Tibial nerve (tissue), 4 donors: Measurements from ENCODE around the gene CDCP1. TPM values are rescaled to one million over a fixed set of nuclear protein-coding genes. Genes with fewer than 3 reads are reported as not detected.
A peak's percentile ranks its signal among the peaks of the same experiment; 100 is the strongest.

ENCODE experiments used
- DNase-seq, 2 donors: peaks; one replicate each; pipeline ENCODE4 v3.0.0-alpha.2; 2019; ENCODE audit warnings: low spot score in 2 of 2
- H3K27ac ChIP-seq, 4 donors: fragments of 200-600 bp; sonication (generic) in 3 of 4; one replicate each; pipeline ENCODE4 v1.5.1; 2017 to 2019; ENCODE audit warnings: mild to moderate bottlenecking in 1 of 4
- H3K27me3 ChIP-seq, 2 donors: fragments of 200-600 bp; sonication (generic) in 1 of 2; one replicate each; pipeline versions ENCODE4 v1.5.1 to v1.6.0; 2017 to 2019
- H3K36me3 ChIP-seq, 3 donors: fragments of 200-600 bp; sonication (generic); one replicate each; pipeline ENCODE4 v1.5.1; 2018 to 2019
- H3K4me1 ChIP-seq, 4 donors: fragments of 200-600 bp; sonication (generic) in 3 of 4; one replicate each; pipeline ENCODE4 v1.5.1; 2017 to 2019
- H3K4me3 ChIP-seq, 4 donors: fragments of 200-600 bp; sonication (generic) in 3 of 4; one replicate each; pipeline ENCODE4 v1.5.1; 2017 to 2019; ENCODE audit warnings: mild to moderate bottlenecking in 1 of 4, moderate library complexity in 1 of 4
- H3K9me3 ChIP-seq, 4 donors: fragments of 200-600 bp; sonication (generic) in 3 of 4; one replicate each; pipeline ENCODE4 v1.5.1; 2017 to 2019
- EP300 ChIP-seq, 2 donors: sonication (generic); formaldehyde crosslinking; IDR thresholded peaks; one replicate each; pipeline ENCODE4 v1.6.1; 2017; ENCODE audit warnings: antibody characterized with exemption in 2 of 2, mild to moderate bottlenecking in 1 of 2
- POLR2A ChIP-seq, 2 donors: fragments of 450-650 bp; IDR thresholded peaks; one replicate each; pipeline ENCODE4 v1.6.1; 2017; ENCODE audit warnings: antibody characterized with exemption in 2 of 2, mild to moderate bottlenecking in 2 of 2, moderate library complexity in 2 of 2
- WGBS, 2 donors: methylation state at CpG; one replicate each; pipeline ENCODE4 v1.1.5; 2018; 5-methylcytosine and 5-hydroxymethylcytosine counted together
- total RNA-seq, 4 donors: library from RNA; depleted of rRNA; stranded (reverse); fragments of >200 nt; gene quantifications; one replicate each; pipeline ENCODE4 v1.1.0, GENCODE V29; 2016
- TF ChIP-seq, protein P1 (sequence below), 5 experiments: fragments of 200-600 bp in 3 of 5; fragments of 450-650 bp in 2 of 5; sonication (generic) in 3 of 5; IDR thresholded peaks; one replicate each; pipeline ENCODE4 v1.5.1; 2016 to 2019; ENCODE audit warnings: antibody characterized with exemption in 5 of 5, mild to moderate bottlenecking in 3 of 5, moderate library complexity in 2 of 5

The CDCP1 gene
- total RNA-seq, 4 donors from 2014 or later = 0.20 to 3.0 (median 1.2) TPM

DNA sequence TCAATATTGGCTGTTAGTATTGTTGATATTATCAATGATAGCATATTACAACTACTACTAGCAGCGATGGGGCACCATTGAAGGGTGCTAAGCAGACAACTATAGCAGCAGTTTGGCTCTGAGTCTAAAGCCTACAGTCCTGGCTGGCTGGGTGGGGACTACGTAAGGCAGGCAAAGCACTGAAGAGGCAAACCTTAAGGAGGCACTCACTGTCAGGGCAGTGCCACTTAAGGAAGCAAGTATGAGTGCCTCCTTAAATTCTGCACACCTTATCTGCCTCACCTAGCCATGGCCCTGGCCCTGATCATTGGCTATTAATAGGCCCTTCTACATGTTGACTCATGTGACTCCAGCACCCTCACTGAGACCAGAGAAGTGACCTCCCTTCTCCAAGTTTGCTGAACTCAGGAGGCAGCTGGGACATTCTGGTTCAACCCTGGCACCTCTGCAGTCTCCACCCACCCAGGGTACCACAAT is 20.6 kb downstream of the CDCP1 start:
- H3K4me3 ChIP-seq = no peak overlapping the region
- DNase-seq = no peak
- no peaks in the 10 kb centered on the region for H3K36me3 ChIP-seq
- no peaks in the 10 kb centered on the region for H3K9me3 ChIP-seq
- TF ChIP-seq EP300 (IDR thresholded peaks at IDR 0.05) (no peak), POLR2A (IDR thresholded peaks at IDR 0.05) (no peak)
- TF ChIP-seq, protein P1, sequence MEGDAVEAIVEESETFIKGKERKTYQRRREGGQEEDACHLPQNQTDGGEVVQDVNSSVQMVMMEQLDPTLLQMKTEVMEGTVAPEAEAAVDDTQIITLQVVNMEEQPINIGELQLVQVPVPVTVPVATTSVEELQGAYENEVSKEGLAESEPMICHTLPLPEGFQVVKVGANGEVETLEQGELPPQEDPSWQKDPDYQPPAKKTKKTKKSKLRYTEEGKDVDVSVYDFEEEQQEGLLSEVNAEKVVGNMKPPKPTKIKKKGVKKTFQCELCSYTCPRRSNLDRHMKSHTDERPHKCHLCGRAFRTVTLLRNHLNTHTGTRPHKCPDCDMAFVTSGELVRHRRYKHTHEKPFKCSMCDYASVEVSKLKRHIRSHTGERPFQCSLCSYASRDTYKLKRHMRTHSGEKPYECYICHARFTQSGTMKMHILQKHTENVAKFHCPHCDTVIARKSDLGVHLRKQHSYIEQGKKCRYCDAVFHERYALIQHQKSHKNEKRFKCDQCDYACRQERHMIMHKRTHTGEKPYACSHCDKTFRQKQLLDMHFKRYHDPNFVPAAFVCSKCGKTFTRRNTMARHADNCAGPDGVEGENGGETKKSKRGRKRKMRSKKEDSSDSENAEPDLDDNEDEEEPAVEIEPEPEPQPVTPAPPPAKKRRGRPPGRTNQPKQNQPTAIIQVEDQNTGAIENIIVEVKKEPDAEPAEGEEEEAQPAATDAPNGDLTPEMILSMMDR (IDR thresholded peaks at IDR 0.05) = no peak
- H3K4me1 ChIP-seq = no peaks in the 10 kb centered on the region
- 80 to 86% methylated on average over 1 to 2 of the region's 2 CpGs for WGBS, 2 donors
- peak overlapping the region in 1 of 4 donors; percentile 19 for H3K27ac ChIP-seq
- no peaks in the 10 kb centered on the region for H3K27me3 ChIP-seq

DNA sequence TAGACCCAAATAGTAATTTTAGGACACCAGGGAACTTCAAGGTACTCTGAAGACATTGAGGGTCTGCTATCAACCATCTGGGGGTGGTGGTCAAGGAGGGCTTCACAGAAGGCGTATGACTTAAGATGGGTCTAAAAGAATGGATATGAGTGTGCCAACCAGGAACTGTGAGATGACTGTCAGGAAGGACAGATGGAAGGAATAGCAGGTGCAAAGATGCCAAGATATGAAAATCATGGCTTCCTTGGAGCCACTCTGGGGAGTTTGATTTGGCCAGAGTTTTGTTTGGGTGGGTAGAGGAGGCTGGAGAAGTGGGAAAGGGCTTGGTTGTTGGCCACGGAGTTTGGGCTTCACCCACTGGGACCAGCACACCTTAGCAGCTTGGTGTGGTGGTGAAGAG is 21.2 kb downstream of the CDCP1 start:
- Histone ChIP-seq H3K36me3 (no peaks in the 10 kb centered on the region), H3K4me1 (no peaks in the 10 kb centered on the region), H3K27me3 (no peaks in the 10 kb centered on the region), H3K4me3 (no peak overlapping the region), H3K27ac (peak overlapping the region in 1 of 4 donors; percentile 19), H3K9me3 (no peaks in the 10 kb centered on the region)
- no peak for DNase-seq
- WGBS, 2 donors = 45% methylated on average over 2 of the region's 2 CpGs
- no peak for TF ChIP-seq POLR2A (IDR thresholded peaks at IDR 0.05)
- TF ChIP-seq EP300 (IDR thresholded peaks at IDR 0.05) = no peak
- TF ChIP-seq, protein P1 (IDR thresholded peaks at IDR 0.05) = no peak

DNA sequence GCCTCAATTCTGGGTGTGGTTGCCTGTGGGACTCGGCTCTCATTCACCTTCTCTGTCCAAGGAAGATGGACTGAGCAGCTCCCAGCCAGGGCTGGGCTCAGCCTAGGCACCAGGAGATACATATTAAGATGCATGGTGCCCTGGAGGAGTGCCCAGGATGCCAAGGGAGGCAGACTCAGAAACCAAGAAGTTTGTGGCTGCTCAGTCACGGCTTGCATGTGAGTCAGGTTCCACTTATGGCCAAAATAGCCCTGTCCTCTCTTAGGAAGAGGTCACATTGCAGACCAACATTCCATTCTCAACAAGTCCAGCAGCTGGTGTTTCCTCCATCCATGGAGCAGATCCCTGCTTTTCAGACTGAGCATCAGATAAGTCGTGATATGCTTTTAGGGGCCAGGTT is 21.8 kb downstream of the CDCP1 start:
- no peak for TF ChIP-seq POLR2A (IDR thresholded peaks at IDR 0.05)
- TF ChIP-seq, protein P1 (IDR thresholded peaks at IDR 0.05) = no peak
- TF ChIP-seq EP300 (IDR thresholded peaks at IDR 0.05) = no peak
- 80 to 84% methylated on average over 3 of the region's 3 CpGs for WGBS, 2 donors
- H3K9me3 ChIP-seq = no peaks in the 10 kb centered on the region
- H3K36me3 ChIP-seq = no peaks in the 10 kb centered on the region
- H3K4me3 ChIP-seq = no peak overlapping the region
- H3K4me1 ChIP-seq = no peaks in the 10 kb centered on the region
- no peaks in the 10 kb centered on the region for H3K27me3 ChIP-seq
- no peak for DNase-seq
- H3K27ac ChIP-seq = no peak overlapping the region

DNA sequence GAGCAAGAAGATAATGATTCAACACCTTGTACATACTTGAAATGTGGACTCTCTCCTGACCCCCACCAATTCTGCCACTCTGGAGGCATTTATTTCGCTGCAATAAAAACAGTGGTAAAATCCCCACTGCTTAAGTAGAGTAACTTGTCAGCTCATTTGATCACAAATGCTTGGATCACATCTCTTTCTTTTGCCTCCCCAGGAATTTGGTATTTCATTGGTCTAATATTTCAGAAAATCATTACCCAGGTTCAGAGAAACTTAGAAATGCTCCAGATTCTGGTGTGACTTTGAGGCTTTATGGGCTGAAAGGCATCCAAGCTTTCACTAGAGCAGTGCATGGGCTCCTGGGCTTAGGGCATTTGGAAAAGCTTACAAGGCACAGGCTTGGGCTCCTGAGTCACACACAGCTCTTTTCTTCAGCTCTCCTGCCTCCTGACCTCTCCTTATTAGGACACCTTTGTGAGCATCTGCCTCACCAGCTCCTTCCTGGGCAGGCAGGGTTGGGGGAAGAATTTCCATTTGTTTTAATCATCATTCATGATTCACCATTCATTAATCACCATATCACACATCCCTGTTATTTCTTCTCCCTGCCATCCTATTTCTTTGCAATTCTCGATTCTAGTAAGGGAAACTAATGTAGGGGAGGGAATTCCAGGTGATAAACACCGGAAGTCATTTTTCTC is 22.5 kb downstream of the CDCP1 start:
- no peaks in the 10 kb centered on the region for H3K9me3 ChIP-seq
- TF ChIP-seq EP300 (IDR thresholded peaks at IDR 0.05) (no peak), POLR2A (IDR thresholded peaks at IDR 0.05) (no peak)
- TF ChIP-seq, protein P1 (IDR thresholded peaks at IDR 0.05) = no peak
- DNase-seq = no peak
- no peaks in the 10 kb centered on the region for H3K4me1 ChIP-seq
- no peaks in the 10 kb centered on the region for H3K36me3 ChIP-seq
- H3K4me3 ChIP-seq = no peak overlapping the region
- no peaks in the 10 kb centered on the region for H3K27me3 ChIP-seq
- WGBS, 2 donors = 76 to 84% methylated on average over 3 of the region's 3 CpGs
- no peak overlapping the region for H3K27ac ChIP-seq

DNA sequence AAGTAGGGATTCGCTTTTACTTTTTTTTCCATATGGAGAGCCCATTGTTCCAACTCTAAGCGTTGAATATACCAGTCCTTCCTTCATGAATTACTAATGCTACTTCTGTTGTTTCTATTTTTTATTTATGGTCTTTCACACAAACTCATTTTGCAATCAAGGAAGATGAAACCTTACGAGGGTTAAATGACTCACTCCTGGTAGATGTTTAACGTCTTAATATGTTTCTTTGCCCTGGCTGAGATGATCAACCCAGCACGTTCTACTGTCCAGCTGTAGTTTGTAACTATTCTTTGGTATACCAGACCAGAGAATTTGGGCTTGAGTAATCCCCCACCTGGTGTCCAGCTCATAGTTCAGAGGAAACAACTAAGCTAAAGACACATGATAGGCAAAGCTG is 23.1 kb downstream of the CDCP1 start:
- no peaks in the 10 kb centered on the region for H3K9me3 ChIP-seq
- WGBS, 2 donors = 68 to 74% methylated on average over 5 of the region's 5 CpGs
- no peak overlapping the region for H3K4me3 ChIP-seq
- no peaks in the 10 kb centered on the region for H3K4me1 ChIP-seq
- H3K36me3 ChIP-seq = no peaks in the 10 kb centered on the region
- no peak for TF ChIP-seq EP300 (IDR thresholded peaks at IDR 0.05)
- TF ChIP-seq POLR2A (IDR thresholded peaks at IDR 0.05) = no peak
- TF ChIP-seq, protein P1 (IDR thresholded peaks at IDR 0.05) = no peak
- peaks cover 0 to under 1% of the 10 kb centered on the region in 2 donors for H3K27me3 ChIP-seq
- no peak for DNase-seq
- H3K27ac ChIP-seq = no peak overlapping the region
